ENCODE results near the gene KDM1A. TPM values are rescaled to one million over a fixed set of nuclear protein-coding genes. Genes with fewer than 3 reads are reported as not detected.

The KDM1A gene
- total and polyA plus RNA-seq, 4 donors = 7.4 to 46.7 (median 21.5) TPM

GRCh38 chr1:23019863-23020625 lies 776 bp downstream of the KDM1A start:
- Histone ChIP-seq H3K27me3 (ENCODE audit: control insufficient read depth in 4 of 4, insufficient read depth in 4 of 4, low read length in 3 of 4) (no peaks in the 10 kb centered on the region), H3K4me3 (ENCODE audit: low read depth in 1 of 3, low read length in 3 of 3) (peak overlapping the region; percentile 82 to 97 (median 87)), H3K9me3 (ENCODE audit: control insufficient read depth in 4 of 4, low read length in 3 of 4) (no peaks in the 10 kb centered on the region), H3K36me3 (ENCODE audit: control insufficient read depth in 4 of 4, insufficient read depth in 3 of 4, low read depth in 1 of 4, low read length in 3 of 4) (peaks cover 0 to 1% (median 0%) of the 10 kb centered on the region in 4 donors), H3K4me1 (ENCODE audit: control insufficient read depth in 4 of 4, insufficient read depth in 4 of 4, low read length in 3 of 4) (peaks cover 0 to 12% (median 8%) of the 10 kb centered on the region in 4 donors), H3K27ac (ENCODE audit: low read depth in 1 of 2, low read length in 2 of 2) (peak overlapping the region; percentile 70 to 87), H3K9ac (ENCODE audit: low read depth in 1 of 2, low read length in 2 of 2) (peak overlapping the region; percentile 86 to 88)
- peak; percentile 57 for DNase-seq (ENCODE audit: low spot score)
- TF ChIP-seq YY1 (IDR thresholded peaks at IDR 0.05) = peak; percentile 39
- TF ChIP-seq MAX (IDR thresholded peaks at IDR 0.05) = no peak
- WGBS = under 1% methylated on average over 42 of the region's 42 CpGs

GRCh38 chr1:23020706-23021405 lies 1.6 kb downstream of the KDM1A start:
- Histone ChIP-seq H3K9me3 (ENCODE audit: control insufficient read depth in 4 of 4, low read length in 3 of 4) (no peaks in the 10 kb centered on the region), H3K27ac (ENCODE audit: low read depth in 1 of 2, low read length in 2 of 2) (no peak overlapping the region), H3K4me3 (ENCODE audit: low read depth in 1 of 3, low read length in 3 of 3) (peak overlapping the region; percentile 82 to 97 (median 87)), H3K27me3 (ENCODE audit: control insufficient read depth in 4 of 4, insufficient read depth in 4 of 4, low read length in 3 of 4) (no peaks in the 10 kb centered on the region), H3K36me3 (ENCODE audit: control insufficient read depth in 4 of 4, insufficient read depth in 3 of 4, low read depth in 1 of 4, low read length in 3 of 4) (peaks cover 0 to 1% (median 0%) of the 10 kb centered on the region in 4 donors), H3K9ac (ENCODE audit: low read depth in 1 of 2, low read length in 2 of 2) (peak overlapping the region in 1 of 2 donors; percentile 88), H3K4me1 (ENCODE audit: control insufficient read depth in 4 of 4, insufficient read depth in 4 of 4, low read length in 3 of 4) (peaks cover 1 to 12% (median 8%) of the 10 kb centered on the region in 4 donors)
- 45% methylated on average over 7 of the region's 7 CpGs for whole genome bisulfite sequencing
- TF ChIP-seq RAD21 (IDR thresholded peaks at IDR 0.05) (no peak), FOXA2 (IDR thresholded peaks at IDR 0.05) (no peak), CTCF (IDR thresholded peaks at IDR 0.05; ENCODE audit: low read depth, low read length, missing input control) (no peak), HNF4A (conservative IDR thresholded peaks at IDR 0.05) (peak; percentile 17 to 24)
- no peak for DNase-seq (ENCODE audit: low spot score)

GRCh38 chr1:23021834-23022233 lies 2.6 kb downstream of the KDM1A start:
- TF ChIP-seq JUND (IDR thresholded peaks at IDR 0.05) = no peak
- no peak for TF ChIP-seq HNF4G (IDR thresholded peaks at IDR 0.05)
- TF ChIP-seq HNF4A (conservative IDR thresholded peaks at IDR 0.05) = no peak
- no peak for TF ChIP-seq RXRA (IDR thresholded peaks at IDR 0.05)
- no peak for TF ChIP-seq RAD21 (IDR thresholded peaks at IDR 0.05)
- TF ChIP-seq MAX (IDR thresholded peaks at IDR 0.05) = no peak
- no peak for TF ChIP-seq TAF1 (conservative IDR thresholded peaks at IDR 0.05)
- TF ChIP-seq SP1 (IDR thresholded peaks at IDR 0.05) = no peak
- TF ChIP-seq GABPA (IDR thresholded peaks at IDR 0.05 in 1 of 2, conservative IDR thresholded peaks at IDR 0.05 in 1 of 2) = no peak
- TF ChIP-seq EGR1 (IDR thresholded peaks at IDR 0.05; ENCODE audit: low read depth in 2 of 2) = no peak
- TF ChIP-seq NR2F2 (IDR thresholded peaks at IDR 0.05) = no peak
- TF ChIP-seq REST (IDR thresholded peaks at IDR 0.05) = no peak
- TF ChIP-seq ZBTB33 (IDR thresholded peaks at IDR 0.05) = no peak
- no peak for TF ChIP-seq FOXA1 (IDR thresholded peaks at IDR 0.05)
- no peak for TF ChIP-seq ATF3 (IDR thresholded peaks at IDR 0.05)
- Histone ChIP-seq H3K9me3 (ENCODE audit: control insufficient read depth in 4 of 4, low read length in 3 of 4) (no peaks in the 10 kb centered on the region), H3K9ac (ENCODE audit: low read depth in 1 of 2, low read length in 2 of 2) (no peak overlapping the region), H3K4me1 (ENCODE audit: control insufficient read depth in 4 of 4, insufficient read depth in 4 of 4, low read length in 3 of 4) (peaks cover 1 to 12% (median 8%) of the 10 kb centered on the region in 4 donors), H3K27ac (ENCODE audit: low read depth in 1 of 2, low read length in 2 of 2) (no peak overlapping the region), H3K4me3 (ENCODE audit: low read depth in 1 of 3, low read length in 3 of 3) (no peak overlapping the region), H3K36me3 (ENCODE audit: control insufficient read depth in 4 of 4, insufficient read depth in 3 of 4, low read depth in 1 of 4, low read length in 3 of 4) (peaks cover 0 to 1% (median 0%) of the 10 kb centered on the region in 4 donors), H3K27me3 (ENCODE audit: control insufficient read depth in 4 of 4, insufficient read depth in 4 of 4, low read length in 3 of 4) (no peaks in the 10 kb centered on the region)
- no peak for DNase-seq (ENCODE audit: low spot score)
- WGBS = 95% methylated on average over 2 of the region's 2 CpGs
